MV-4-11 (cell line): Measurements from ENCODE around the gene CCL16.

Experiments used
- DNase-seq: peaks from one replicate; lab custom pipeline; 2025; lab: John Stamatoyannopoulos, UW

Gene CCL16

DNA sequence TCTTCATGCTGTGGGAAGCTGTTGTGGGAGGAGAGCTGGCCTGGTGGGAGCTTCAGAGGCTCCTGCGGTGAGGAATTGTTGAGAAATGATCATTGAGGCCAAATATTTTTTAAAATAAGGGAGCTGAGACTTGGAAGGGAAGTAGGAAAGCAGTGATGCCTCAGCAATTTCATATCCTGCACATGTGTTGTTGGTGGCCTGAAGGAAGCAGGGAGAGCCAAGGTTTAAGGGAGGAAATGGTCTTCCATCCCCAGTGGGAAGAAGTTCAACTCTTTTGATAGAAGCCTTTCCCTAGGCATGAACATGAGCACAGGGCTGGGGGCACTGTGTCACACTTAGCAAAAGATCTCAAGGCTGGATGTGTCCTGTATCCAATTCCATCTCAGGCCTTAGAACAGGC lies 5.3 kb upstream of the CCL16 start, which contains the start of gene CCL14:
TSS of gene CCL14 (minus strand) at position 87 of the 400 bp plus-strand sequence. CDS start at position 7, 80 bp downstream.
- DNase-seq, result no peak

DNA sequence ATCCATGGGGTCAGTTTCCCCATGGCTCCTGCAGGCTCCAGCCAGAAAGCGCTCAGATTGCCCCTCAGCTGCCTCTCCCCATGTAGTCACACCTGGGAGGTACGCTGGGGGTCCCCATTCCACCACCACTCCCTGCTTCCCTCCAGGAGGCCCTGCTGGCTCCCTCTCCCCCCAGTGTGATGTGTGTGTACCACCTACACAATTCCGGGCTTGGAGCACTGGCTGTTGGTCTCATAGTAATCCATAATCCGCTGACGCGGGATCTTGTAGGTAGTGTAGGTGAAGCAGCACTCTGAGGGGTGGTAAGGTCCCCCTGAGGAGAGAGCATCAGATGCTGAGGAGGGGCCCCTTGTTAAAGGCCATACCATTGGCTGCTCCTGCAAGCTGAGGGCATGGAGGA lies 2.8 kb upstream of the CCL16 start:
- DNase-seq, result no peak

DNA sequence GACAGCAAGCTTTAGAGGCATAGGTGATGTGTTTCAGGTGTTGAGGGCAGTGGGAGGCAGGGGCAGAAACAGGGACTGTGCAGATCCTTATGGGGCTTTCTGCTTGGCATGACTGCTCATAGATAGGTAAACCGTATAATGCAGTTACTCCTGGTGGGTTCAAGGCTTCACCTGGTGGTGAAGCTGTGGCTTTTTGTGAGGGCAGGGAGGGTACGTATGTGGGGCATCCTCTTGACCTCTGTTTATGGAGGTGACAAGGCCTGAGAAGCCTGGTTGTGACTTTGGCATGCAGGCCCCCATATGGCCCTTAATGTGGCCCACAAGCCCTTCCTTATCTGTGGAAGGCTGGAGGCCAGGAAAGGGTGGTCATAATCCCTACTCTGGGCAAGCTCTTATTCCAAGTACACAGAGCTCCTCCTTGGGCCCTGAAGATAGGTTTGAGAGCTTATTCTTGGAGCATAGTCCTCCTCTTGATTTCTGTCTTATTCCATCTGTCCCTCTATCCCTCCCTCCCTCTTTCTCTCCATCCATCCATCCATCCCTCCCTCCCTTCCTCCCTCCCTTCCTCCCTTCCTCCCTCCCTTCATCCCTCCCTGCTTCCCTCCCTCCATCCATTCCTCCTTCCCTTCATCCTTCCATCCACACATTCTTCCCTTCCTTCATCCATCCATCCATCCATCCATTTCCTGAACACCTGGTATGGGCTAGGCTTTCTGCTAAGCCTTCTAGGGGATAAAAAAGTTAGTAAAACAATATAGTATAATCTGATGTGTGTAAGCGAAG lies 1.3 kb upstream of the CCL16 start:
- no peak for DNase-seq

DNA sequence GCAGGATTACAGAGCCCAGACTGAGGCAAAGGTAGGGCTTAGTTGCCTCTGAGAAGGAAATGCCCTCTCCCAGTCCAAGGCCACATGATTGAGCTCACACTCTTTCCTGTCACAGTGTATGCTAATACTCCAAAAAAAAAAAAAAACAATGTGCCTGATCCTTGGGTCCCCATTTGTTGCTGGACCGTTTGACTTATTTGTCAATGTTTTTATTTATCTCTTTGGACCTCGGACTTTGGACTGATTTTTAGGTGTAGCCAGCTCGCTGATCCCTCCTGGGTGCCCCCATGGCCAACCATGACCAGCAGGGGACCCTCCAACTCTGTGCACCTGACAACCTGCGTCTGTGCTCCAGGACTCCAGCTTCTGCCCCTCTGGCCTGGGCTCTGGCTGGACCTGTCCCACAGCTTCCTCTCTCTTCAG lies 622 bp upstream of the CCL16 start:
- DNase-seq, result no peak

DNA sequence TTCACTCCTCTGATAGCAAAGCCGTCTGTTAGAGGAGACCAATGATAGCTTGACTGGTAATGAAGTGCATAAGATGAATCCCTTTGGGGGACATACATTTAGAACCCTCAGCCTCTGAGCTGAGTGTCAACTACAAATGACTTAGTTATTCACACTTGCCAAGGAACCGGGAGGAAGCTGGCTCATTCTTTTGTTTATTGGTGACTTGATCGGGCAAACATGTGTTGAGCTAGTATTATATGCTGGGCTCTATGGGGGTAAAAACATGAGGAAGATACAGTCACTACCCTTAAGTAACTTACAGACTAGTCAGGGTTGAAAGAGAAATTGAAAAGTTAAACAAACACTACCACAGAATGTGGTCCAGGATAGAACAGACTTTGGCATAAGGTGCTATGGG lies 3.0 kb downstream of the CCL16 start:
- DNase-seq, result no peak

DNA sequence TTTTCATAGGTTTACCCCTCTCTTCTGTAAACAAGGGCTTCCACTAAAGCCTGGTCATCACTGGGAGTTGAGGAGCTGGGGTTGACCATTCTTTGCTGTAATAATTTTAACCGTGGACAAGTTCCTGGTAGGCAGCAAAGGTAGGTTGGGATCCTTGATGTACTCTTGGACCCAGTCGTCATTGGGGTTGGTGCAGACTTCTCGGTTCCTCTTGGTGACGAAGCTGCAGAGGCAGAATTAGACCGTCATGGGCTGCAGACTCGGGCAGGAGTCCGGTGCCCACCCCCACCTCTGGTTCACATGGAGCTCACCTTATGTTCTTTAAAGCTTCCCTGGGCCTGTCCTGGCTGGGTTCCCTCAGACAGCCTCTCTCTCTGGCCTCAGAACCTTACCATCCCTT lies 3.8 kb downstream of the CCL16 start:
- no peak for DNase-seq

DNA sequence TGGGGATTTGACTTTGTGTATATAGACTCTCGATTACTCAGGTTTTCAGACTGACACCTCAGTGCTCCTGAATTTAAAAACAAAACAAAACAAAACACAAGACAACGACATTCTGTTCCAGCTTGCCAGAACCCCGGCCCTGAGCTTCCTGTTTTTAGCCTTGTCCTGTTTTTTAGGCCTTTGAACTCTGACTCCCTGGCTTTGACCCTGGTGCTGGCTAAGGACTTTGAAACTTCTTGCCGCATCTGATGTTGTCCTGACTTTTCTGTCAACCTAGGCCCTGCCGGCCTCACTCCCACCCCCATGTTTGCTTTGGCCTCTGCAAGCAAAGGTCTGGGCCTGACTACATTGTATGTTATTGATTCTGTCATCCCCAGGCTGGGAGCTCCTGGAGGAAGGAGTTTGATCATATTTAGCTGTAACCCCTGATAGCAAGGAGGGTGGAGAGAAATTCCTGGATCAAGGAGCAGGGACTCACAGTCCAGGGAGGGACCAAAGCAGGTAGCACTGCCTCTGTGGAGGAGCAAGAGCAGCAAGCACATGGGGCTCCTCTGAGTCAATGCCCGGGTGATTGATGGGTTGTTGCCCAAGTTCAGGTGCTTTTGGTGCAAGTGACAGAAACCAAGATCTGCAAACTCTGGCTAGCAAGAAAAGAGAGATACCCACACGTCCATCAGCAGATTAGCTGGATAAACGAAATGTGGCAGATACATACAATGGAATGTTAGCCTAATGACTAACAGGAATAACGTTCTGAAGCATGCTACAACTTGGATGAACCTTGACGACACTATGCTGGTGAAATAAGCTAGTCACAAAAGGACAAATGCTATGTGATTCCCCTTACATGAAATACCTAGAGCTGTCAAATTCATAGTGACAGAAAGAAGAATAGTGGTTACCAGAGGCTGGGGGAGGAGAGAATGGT lies 7.7 kb downstream of the CCL16 start:
- DNase-seq, result peak; percentile 28

DNA sequence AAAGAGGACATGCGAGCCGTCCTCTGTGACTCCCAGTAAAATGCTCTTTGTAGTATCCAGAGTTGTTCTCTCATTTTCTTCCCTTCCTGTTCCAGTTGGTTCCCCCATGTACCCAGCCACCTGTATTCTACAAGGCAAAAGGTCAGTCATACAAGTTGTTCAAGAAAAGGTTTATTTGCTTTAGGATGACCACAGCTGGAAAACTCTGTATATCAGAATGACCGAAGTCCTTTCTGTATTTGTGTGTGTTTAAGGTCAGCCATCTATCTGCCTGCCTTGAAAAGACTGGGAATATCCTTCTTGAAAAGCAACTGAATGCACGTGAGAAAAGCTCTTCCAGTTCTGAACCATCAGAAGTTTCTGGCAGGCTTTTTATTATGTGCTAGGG lies 8.4 kb downstream of the CCL16 start:
- no peak for DNase-seq

DNA sequence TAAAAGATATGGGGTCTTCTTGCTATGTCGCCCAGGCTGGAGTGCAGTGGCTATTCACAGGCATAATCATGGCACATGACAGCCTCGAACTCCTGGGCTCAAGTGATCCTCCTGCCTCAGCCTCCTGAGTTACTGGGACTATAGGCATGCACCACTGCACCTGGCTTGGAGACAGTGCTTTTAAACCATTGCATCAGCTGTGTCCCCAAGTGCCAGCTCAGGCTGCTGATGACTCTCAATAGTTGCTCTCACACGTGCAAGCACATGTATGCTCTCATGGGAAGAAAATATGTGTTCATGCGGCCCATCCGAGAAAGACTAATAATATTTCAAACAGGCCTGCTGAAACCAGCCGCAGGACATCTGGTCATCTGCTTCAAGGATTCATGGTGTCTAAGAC lies 8.8 kb downstream of the CCL16 start:
- no peak for DNase-seq

DNA sequence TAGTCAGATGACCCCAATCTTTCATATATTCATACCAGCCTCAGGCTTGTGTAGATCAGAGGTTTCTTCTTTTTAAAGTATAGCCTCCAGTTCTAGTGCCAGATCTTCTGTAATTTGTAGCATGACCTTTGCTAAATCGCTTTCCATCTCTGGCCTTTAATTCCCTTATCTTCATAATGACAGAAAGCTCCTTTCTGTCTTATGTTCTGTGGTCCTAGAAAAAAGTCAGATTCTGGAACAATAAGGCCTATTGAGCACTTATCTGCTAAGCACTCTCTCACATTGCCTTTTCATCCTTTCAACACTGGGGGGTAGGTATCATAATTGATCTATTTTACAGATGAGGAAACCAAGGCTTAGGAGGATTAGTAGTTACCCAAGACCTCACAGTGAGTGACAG lies 9.2 kb downstream of the CCL16 start:
- no peak for DNase-seq

DNA sequence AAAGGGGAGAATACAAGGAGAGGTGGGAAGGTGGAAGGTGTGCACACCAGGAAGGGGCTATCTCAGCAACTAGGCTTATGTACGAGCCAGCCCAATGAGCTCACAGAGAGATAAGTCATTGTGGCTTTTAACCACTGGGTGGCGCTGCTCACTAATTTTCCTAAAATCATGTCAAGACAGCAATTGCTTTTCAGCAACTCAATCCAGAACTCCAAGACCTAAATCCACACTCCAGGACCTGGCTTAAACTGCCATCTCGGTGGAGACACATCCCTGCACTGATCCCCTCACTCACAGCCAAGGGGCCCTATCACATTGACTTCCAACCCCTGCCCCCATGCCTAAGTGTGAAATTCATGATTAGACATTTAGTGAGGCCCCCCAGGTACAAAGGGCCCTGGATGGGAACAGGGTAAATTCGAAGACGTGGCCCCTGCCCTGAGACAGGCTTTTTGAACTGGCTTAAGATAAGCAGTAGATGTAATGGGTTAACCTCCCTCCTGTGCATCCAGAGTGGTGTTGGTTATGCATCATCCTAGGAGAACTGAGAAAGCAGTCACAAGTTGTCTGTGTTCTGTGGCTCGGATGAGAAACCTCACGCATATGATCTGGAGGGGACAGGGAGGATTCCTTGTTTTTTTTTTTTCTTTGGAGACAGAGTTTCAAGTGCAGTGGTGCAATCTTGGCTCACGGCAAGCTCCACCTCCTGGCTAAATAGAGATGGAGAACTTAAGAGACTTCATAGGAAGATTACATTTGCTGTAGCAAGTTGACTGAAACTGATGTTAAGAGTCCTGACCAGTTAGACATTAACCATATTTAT lies 11.5 kb downstream of the CCL16 start:
- peak; percentile 76 for DNase-seq

DNA sequence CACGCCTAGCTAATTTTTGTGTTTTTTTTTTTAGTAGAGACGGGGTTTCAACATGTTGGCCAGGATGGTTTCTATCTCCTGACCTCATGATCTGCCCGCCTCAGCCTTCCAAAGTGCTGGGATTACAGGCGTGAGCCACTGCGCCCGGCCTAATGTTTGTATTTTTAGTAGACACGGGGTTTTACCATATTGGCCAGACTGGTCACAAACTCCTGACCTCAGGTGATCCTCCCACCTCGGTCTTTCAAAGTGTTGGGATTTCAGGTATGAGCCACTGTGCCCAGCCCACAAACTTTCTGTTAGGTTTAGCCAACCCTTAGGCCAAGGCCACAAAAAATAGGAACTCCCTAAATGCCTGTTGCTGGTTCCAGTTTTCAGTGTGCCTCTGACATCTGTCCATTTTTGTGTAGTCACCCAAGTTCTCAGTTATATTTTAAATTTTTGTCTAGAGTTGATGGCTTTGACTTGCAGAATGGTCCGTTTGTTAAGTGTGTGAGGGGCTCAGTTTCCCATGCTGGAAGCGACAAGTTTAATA lies 12.7 kb downstream of the CCL16 start:
- peak; percentile 66 for DNase-seq

DNA sequence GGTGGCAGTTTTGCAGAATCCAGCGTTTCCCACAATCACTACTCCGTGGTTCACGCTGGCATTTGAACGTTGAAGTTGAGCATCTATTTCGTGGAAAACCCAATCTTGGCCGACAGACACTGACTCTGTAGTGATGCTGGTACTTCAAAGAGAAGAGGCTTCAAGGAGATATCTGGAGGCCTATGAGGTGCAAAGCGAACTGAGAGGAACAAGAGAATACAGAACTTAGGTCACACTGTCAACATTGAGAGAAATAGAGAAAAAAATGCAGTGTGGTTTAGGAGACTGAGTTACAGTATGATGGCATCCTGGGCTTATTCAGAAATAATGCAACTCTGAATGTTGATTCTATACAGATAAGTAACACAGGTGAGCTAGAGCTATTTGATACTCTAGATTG lies 16.0 kb downstream of the CCL16 start:
- no peak for DNase-seq

DNA sequence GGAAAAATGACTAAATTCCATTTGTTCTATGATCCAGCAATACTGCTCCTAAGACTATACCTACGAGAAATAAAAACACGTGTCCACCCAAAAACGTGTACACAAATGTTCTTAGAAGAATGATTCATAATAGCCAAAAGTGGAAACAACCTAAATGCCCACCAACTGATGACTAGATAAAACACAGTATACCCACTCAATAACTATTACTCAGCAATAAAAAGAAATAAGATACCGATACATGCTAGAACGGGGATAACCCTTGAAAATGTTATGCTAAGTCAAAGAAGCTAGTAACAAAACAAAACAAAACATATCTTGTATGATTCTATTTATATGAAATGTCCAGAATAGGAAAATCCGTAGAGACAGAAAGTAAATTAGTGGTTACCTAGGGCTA lies 17.6 kb downstream of the CCL16 start:
- no peak for DNase-seq

DNA sequence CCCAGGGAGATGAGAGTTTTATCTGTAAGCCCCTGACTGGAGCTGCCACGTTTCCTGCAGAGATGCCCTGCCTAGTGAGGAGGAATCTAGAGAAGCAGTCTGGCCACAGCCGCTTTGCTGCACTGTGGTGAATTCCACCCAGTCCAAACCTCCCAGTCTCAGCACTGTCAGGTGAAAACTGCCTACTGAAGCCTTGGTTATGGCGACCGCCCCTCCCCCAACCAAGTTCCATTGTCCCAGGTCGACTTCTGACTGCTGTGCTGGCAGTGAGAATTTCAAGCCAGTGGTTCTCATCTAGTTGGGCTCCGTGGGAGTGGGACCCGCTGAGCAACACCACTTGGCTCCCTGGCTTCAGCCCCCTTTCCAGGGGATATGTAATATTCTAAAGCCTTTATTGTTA lies 27.6 kb downstream of the CCL16 start:
- DNase-seq, result no peak

DNA sequence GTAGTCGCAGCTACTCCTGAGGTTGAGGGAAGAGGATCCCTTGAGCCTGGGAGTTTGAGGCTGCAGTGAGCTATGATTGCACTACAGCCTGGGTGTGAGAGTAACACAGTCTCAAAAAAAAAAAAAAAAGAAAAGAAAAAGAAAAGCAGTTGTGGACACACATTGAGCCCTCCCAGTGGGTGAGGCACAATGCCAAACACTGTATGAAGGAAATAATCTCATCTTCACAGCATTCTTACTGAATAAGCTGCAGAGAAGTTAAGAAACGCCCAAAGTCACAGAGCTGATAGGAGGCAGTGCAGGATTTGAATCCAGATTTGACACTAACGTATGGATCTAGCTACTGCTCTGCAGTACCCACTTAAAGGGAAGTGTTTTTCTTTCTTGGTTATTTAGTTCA lies 31.9 kb downstream of the CCL16 start:
- no peak for DNase-seq

DNA sequence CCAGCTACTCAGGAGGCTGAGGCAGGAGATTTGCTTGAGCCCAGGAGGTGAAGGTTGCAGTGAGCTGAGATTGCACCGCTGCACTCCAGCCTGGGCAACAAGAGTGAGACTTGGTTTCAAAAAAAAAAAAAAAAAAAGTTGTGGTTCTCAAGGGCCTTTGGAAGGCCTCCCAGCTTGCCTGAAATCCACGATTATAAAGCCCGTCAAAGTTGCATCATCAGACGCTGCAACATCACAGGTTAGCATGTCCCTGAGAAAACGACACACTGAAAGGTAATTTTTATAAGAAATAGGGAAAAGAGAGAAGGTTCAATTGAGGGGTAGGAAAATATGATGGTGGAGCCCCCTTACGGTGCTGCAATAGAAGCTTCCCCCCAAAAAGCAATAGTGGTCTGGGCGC lies 33.2 kb downstream of the CCL16 start:
- no peak for DNase-seq

DNA sequence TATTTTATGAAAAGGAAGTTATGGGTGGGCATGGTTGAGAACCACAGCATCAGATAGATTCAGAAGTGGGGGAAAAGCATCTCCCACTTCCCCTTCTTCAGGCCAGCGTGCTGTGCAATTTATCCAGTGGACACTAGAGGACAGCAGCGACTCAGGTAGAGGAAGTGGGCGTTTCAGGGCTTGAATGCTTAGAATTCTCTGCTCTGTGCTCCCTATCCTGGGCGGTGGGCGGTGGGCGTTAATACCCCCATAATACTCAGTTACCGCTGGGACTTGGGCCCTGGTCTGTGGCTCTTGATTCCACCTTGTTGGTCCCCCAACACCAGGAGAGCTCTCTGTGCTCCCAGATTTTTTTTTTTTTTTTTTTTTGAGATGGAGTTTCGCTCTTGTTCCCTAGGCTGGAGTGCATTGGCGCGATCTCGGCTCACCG lies 34.1 kb downstream of the CCL16 start:
- peak; percentile 78 for DNase-seq

DNA sequence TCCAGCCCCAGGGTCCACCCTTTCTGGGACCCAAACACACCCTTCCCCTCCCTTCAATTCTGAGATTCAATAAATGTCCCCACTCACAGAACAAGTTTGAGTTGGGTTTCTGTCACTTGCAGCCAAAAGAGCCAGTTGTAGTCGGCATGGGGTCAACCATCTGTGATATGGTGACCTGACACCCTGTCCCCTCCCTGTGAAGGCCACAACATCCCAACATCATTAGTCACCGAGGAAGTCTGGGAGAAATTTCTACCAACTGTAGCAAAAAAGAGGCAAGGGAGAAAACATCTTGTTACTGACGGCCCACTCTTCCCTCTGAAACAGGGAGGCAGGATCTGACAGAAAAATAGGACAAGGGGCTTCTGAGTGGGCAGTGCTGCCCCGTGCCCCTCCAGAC lies 37.1 kb downstream of the CCL16 start:
- no peak for DNase-seq

DNA sequence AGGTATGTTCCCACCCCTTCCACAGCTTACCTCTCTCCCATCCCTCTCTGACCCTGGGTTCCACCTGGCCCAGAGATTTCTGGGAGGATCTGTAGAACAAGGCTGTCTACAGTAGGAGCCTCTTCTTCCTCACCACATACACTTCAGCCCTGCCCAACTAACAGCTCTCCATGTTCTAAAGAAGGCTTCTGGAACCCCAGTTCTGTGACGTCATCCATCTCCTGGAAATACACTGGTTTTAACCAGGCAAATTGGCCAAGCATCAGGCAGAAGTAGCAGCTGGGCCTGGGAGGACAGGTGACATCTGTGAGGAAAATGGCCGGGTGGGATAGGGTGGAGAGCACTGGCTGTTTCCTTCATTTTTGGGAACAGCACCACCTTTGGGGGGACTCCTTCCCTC lies 37.8 kb downstream of the CCL16 start, which contains the start of gene LYZL6:
TSS of gene LYZL6 (minus strand) at position 177 of the 400 bp plus-strand sequence. CDS start 4,357 bp downstream, outside the sequence.
- no peak for DNase-seq

DNA sequence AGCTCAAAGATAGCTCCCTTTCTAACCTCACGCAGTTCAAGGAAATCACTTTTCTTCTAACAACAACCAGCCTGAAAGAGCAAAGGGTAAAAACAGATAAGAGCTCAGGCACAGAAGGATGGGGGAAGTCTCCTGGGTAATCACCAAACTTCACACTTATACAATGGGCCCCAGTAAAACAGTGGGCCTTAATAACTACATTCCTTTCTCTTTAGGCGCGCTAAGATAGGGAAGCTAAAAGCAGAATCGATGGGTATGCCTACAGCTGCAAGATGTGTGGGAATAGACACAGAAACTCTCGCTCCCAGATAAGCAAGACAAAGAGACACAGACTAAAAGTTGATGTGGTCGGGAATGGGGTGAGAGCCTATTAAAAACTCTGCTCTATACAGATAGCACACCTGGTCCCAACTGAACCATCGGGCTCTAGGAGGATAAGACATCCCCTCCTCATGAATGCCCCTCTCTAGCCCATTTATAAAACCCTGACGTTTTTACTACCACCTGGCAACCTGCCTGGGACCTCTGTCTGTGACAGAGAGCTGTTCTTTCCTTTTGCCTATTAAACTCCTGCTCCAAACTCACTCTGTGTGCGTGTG lies 38.6 kb downstream of the CCL16 start:
- DNase-seq, result no peak
